NCI-H1092 treated with DMSO at 0.1 percent for 48 hours (cell line): ENCODE results near the gene TNIK.

Experiments
- DNase-seq: peaks from one replicate; lab custom pipeline; 2025; lab: John Stamatoyannopoulos, UW

TNIK gene

GRCh38 chr3:171086914-171087313, 373.3 kb downstream of the TNIK start:
- DNase-seq = no peak

- no peak for DNase-seq
These were observed 382.9 kb downstream of the TNIK start for GRCh38 chr3:171077261-171077660.

- no peak for DNase-seq
These were observed 387.8 kb downstream of the TNIK start for GRCh38 chr3:171072432-171072831.

- DNase-seq = no peak
These were observed 391.5 kb downstream of the TNIK start for GRCh38 chr3:171068658-171069057.

DNA sequence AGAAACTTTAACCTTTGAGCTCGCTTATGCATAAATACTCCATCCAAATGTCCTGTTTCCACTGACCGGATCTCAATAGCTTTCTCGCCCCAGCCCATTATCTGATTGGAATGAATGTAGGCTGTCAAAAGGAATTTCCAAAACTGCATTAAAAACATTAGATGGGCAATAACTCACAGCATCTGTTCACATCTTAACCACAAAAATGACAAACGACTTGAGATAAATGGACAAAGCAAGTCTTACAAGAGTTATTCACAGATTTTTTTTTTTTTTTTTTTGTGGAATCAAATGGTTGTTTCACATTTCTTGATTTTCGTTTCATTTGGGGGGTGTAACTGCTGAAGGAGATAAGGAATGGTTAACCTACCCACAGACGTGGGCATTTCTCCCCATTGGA, 394.0 kb downstream of the TNIK start:
- DNase-seq = no peak

GRCh38 chr3:171065732-171066131, 394.5 kb downstream of the TNIK start:
- DNase-seq = no peak

DNA sequence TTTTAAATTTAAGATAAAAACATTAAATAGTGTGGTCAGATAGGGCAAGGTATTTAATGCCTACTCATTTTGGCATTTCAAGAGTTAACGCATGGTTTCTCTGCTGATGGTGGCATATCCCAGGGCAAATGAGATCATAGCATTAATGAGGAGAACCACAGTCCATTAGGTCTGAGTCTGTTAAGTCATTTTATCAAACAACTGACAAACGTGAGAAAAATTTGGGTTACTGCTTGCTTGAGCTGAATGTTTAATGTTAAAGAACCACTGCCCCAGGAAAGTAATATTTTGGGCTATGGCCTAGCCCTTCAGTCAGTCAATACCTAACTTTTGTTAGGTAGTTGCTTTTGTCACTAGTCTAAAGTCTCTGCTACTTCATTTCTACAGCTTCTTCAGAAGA, 395.7 kb downstream of the TNIK start:
- DNase-seq = no peak

DNA sequence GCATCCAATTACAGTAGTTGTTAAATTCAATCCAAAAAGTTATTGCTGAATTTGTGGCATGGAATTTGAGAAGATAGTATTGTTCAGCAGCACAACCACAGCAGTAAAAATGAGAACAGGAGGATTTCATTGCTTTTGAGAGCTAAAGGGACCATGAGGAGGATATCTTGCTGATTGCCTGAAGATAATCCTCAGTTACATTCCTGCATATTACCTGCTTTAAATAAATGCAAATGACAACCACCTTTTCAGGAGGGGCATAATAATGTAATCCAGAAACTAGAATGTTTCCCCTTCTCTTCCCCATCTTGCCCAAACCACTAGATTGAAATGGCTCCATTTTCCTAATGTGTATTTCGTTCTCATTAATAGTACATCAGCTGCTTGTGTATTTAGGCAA, 398.5 kb downstream of the TNIK start:
- no peak for DNase-seq

DNA sequence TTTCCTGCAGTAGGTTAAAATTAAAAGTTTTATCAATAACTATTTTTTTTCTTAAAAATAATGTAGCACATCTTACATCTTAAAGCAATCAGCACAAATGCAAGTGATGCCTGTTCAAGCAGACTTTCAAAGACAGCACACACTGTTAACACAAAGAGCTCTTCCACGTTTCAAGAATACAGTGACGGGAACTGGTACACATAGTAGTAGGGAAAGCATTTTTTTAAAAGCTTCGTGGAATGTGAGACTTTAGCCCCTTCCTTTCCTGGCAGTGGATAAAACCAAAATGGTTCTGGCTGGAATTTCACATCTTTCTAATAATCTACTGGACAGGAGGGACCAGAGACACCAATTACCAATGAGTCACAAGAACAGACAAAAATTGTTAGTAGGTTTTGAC, 400.2 kb downstream of the TNIK start:
- no peak for DNase-seq

GRCh38 chr3:171058873-171059603, 401.2 kb downstream of the TNIK start:
- no peak for DNase-seq

GRCh38 chr3:171058058-171058457, 402.1 kb downstream of the TNIK start:
- DNase-seq = no peak

GRCh38 chr3:171057072-171057471, 403.1 kb downstream of the TNIK start:
- DNase-seq = no peak

DNA sequence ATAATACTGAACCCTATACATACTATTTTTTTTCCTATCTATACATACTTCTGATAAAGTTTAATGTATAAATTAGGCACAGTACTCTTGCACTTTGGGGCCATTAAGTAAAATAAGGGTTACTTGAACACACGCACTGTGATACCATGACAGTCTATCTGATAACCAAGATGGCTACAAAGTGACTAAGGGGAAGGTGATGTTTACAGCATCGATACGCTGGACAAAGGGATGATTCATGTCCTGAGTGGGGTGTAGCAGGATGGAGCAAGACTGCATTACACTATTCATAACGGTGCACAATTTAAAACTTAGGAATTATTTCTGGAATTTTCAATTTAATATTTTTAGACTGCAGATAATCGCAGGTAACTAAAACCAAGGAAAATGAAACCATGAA, 403.7 kb downstream of the TNIK start:
- DNase-seq = no peak

- DNase-seq = no peak
These were observed 404.6 kb downstream of the TNIK start for GRCh38 chr3:171055336-171056178.

- no peak for DNase-seq
These were observed 405.3 kb downstream of the TNIK start for GRCh38 chr3:171054921-171055320.

DNA sequence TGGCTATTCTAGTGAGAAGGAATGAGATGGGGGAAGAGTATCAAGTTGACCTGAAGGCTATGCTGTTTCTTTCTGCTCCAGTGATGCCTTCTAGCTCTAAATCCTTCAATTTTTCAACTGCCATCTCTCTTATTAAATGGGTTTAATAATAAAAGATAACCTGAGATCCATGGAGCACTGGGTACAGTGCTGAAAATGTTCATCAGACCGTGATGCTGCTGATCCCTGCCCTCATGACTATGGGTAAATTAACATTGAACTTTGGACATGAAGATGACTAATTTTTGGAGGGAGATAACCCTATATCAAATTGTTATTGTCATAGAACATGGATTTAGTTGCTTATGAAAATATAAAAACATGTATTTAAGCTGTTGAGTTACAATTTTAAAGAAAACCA, 406.0 kb downstream of the TNIK start:
- DNase-seq = no peak

GRCh38 chr3:171049861-171050444, 410.3 kb downstream of the TNIK start:
- peak; percentile 70 for DNase-seq

DNA sequence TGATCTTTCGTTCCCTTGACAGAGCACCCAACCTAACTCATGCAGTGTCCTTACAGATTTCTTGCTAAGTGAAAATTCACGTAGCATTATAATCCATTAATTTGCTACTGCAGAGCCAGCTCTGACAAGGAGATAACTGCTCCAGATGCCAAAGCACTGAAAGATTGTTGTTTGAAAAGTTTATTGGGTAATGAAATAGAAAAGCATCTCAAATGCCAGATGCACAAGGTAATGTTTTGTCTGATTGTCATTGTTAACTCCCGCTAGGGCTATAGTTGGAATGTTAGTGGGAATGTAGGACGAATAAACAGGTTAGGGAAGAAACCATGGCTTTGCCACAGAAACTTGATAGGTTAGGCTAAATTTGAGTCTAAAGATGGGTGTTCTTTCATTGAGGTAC, 413.4 kb downstream of the TNIK start:
- no peak for DNase-seq

DNA sequence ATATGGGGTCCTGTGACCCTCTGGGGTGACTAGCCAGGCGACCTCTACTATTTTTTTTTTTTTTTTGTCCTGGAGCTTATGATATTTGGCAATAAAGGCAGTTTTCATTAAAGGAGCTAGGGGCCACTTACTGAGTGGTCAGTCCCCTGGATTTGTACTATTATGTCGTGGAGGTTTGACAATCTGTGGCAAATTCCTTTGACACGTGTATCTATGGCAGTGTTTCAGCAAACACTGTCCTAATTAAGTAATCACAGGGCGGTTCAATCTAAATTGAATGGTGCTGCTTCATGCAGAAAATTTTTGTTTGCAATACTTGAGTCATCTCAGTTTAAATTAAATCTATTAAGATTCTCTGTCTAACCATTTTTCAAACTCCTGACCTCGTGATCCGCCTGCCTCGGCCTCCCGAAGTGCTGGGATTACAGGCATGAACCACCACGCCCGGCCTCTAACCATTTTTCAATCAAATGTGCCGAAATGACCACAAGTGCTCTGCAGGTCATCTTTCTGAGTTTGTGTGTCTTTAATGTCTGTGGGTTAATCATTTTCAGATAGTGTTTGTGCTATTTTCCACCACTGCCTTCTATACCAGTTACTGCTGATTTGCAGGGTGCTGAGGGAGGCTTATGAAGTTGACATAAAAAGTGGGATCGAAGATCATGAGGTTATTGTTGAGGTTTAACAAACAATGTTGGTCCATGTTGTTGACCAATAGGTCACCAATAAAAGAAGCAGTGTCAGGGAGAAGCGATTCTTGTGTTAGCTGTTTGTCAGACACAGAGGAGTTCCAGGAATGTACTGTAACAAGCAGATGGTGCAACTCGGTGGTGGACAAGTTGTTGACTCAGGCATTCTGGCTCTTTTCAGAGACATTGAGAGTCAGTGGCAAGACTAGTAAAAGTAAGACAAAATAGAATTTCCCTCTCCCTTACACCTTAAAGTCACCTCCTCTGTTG, 415.1 kb downstream of the TNIK start:
- DNase-seq = no peak

DNA sequence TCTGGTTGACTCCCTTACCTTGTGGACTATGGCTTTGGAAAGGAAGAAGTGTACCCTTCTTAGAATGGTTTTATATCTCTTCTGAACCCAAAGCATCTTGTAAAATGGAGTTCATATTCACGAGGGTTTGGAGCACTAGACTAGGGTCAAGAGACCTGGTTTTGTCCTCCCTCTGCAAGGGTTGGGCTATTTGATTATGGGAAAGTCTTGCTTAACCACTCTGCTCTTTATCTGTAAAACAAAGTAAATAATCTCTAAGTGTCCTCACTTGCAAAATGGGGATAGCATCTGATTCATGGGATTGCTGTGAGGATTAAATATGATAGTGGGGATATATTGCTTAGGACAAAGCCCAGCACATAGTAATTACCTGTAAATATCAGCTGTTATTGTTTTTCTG, 415.8 kb downstream of the TNIK start:
- no peak for DNase-seq

DNA sequence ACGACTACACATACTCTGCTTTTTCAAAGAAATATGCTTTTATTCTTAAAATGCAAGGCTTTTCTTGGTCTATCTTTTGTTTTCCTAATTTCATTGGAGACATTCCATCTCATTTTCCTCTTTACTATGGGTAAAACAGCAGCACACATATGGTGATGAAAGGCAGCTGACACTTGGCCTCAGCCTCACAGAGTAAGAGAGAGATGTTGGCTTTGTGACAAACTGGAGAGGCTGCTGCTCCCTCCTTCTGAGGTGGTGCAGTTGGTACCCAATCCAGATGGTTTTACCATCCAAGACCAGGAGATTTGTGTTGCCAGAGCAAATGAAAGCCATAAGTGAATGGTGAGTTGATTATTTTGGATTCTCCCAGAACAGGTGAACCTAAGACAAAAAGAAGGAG, 420.5 kb downstream of the TNIK start:
- DNase-seq = no peak

- no peak for DNase-seq
These were observed 421.9 kb downstream of the TNIK start for GRCh38 chr3:171038342-171038741.
